ENCODE measurements around the gene ARHGAP12.

ARHGAP12 gene

GRCh38 chr10:31912898-31913850 lies 15.5 kb downstream of the ARHGAP12 start:
- H3K4me3 ChIP-seq (replicated peaks; ENCODE audit: low read depth, low read length), result no peak overlapping the region
- no peak for TF ChIP-seq CTCF (IDR thresholded peaks at IDR 0.05; ENCODE audit: low read length, missing control alignments)
- DNase-seq (ENCODE audit: low read depth), result no peak

DNA sequence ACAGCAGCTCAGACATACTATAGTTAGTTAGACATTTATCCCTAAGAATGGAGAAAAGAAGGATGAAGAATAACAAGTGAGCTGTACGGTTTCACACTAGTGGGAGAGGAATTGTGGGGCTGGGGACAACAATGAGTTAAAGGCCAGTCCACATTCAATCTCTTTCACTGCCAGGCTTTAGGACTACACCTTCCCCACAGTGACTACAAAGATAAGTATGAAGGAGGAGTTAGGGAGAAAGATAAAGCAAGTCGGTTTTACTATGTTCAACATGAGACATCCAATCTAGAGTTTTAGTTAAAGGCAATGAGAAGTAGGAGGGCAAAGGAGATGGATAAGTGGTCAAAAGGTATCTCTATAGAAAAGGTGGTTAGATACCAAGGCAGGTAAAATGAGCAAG lies 16.3 kb downstream of the ARHGAP12 start:
- no peak for TF ChIP-seq CTCF (IDR thresholded peaks at IDR 0.05; ENCODE audit: low read length, missing control alignments)
- no peak for DNase-seq (ENCODE audit: low read depth)
- no peak overlapping the region for H3K4me3 ChIP-seq (replicated peaks; ENCODE audit: low read depth, low read length)

- no peak overlapping the region for H3K4me3 ChIP-seq (replicated peaks; ENCODE audit: low read depth, low read length)
- no peak for TF ChIP-seq CTCF (IDR thresholded peaks at IDR 0.05; ENCODE audit: low read length, missing control alignments)
- DNase-seq (ENCODE audit: low read depth), result no peak
Observed at GRCh38 chr10:31910016-31910415, 18.6 kb downstream of the ARHGAP12 start.

DNA sequence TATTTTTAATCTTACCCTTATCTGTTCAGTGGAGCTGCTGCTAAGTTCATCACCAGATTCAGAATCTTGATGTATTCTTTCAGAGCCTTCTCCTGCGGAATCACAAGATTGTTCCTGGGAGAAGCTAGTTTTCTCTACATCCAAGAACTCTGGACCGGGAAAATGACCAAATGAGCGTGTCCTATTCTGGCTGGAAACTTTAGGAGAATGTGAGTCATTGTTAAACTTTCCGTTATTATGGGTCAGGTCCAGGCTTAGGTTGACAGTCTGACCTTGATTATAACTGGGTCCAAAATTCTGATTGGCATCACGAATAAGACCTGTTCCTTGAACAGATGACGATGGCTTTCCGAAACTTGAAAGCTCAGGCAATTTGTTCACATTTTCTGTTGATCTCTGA lies 20.5 kb downstream of the ARHGAP12 start:
- H3K4me3 ChIP-seq (replicated peaks; ENCODE audit: low read depth, low read length), result no peak overlapping the region
- TF ChIP-seq CTCF (IDR thresholded peaks at IDR 0.05; ENCODE audit: low read length, missing control alignments), result no peak
- no peak for DNase-seq (ENCODE audit: low read depth)

- DNase-seq (ENCODE audit: low read depth), result no peak
- H3K4me3 ChIP-seq (replicated peaks; ENCODE audit: low read depth, low read length), result no peak overlapping the region
- TF ChIP-seq CTCF (IDR thresholded peaks at IDR 0.05; ENCODE audit: low read length, missing control alignments), result no peak
Observed at GRCh38 chr10:31906039-31906438, 22.6 kb downstream of the ARHGAP12 start.

DNA sequence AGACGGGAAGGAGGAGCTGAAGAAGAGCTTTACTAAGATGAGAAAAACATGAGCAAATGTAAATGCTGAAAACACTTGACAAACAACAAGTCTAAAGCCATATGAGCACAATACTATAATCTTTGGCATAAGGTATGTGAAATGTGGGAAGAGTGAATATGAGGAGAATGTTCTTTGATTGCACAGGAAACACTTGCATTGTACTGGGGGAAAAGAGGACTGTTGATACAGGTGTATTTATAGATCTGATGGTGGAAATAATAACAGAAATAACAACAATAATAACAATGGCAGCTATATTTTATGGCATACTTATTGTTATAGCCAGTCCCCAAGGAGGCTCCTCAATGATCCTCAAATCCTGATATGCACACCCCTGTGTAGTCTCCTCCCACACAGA lies 23.0 kb downstream of the ARHGAP12 start:
- TF ChIP-seq CTCF (IDR thresholded peaks at IDR 0.05; ENCODE audit: low read length, missing control alignments), result no peak
- no peak overlapping the region for H3K4me3 ChIP-seq (replicated peaks; ENCODE audit: low read depth, low read length)
- DNase-seq (ENCODE audit: low read depth), result no peak

DNA sequence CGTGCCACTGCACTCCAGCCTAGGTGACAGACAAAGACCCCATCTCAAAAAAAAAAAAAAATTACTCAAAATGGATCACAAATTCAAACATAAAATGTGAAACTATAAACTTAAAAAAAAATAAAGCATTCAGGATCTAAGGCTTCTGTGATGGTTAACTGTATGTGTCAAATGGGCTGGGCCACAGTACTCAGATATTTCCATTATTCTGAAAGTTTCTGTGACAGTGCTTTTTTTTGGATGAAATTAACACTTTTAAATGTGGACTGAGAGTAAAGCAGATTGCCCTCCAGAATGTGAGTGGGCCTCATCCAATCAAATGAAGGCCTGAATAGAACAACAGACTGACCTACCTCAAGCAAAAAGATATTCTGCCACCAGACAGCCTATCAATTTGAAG lies 26.0 kb downstream of the ARHGAP12 start:
- DNase-seq (ENCODE audit: low read depth), result no peak
- H3K4me3 ChIP-seq (replicated peaks; ENCODE audit: low read depth, low read length), result no peak overlapping the region
- TF ChIP-seq CTCF (IDR thresholded peaks at IDR 0.05; ENCODE audit: low read length, missing control alignments), result no peak
